Measurements from ENCODE around the gene VAV3.

DNA sequence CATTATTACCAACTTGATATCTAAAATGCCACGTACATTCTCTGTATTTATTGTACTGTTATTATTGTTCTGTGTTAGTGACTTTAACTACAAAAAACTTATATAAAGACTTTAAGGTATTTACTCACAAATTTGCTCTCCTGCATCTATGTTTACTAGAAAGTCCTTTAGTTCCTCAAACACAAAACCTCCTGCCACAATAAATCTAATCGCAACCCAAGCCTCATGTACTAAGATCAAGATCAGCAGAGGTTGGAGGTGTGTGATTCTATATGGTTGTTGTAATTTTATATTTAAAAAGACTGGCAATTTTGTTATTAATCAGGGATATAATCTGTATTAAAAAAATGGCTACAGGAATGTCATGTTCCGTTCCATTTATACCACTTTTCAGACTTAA is 68.6 kb downstream of the VAV3 start:
- TF ChIP-seq, protein P1, sequence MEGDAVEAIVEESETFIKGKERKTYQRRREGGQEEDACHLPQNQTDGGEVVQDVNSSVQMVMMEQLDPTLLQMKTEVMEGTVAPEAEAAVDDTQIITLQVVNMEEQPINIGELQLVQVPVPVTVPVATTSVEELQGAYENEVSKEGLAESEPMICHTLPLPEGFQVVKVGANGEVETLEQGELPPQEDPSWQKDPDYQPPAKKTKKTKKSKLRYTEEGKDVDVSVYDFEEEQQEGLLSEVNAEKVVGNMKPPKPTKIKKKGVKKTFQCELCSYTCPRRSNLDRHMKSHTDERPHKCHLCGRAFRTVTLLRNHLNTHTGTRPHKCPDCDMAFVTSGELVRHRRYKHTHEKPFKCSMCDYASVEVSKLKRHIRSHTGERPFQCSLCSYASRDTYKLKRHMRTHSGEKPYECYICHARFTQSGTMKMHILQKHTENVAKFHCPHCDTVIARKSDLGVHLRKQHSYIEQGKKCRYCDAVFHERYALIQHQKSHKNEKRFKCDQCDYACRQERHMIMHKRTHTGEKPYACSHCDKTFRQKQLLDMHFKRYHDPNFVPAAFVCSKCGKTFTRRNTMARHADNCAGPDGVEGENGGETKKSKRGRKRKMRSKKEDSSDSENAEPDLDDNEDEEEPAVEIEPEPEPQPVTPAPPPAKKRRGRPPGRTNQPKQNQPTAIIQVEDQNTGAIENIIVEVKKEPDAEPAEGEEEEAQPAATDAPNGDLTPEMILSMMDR (IDR thresholded peaks at IDR 0.05): no peak
- no peak for TF ChIP-seq POLR2A (IDR thresholded peaks at IDR 0.05)

Data from heart left ventricle (tissue), 13 donors.